ENCODE measurements around the gene PPP2R3A.

Gene PPP2R3A

DNA sequence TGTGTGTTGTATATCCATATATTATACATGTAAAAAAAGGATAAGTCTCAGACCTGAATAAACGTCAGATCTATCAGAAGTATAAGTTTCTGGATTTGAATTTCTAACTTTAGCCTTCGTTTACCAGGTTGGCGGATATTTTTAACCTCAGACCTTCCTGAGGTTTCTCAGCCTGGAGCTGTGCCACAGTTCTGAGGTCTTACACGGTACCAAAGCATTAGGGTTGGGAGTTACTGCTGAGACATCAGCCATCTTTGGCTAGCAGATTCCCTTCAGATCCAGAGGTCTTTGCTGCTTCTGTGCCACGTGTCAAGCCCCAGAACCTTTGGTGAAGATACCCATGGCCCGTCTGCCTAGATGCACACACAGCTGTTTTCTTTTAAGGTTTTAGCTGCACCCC, 84.7 kb downstream of the PPP2R3A start:
- no peak overlapping the region for H3K4me3 ChIP-seq (ENCODE audit: low read depth, low read length)
- POLR2A ChIA-PET, result no interaction called here
- no peak for DNase-seq (ENCODE audit: low read depth, low spot score)
- CTCF ChIA-PET, result interaction anchor here (0.8 to 17.3 kb wide), 7 partner anchors 9 to 155 kb away, joined by 3 to 531 read pairs (median 5); no protein-coding TSS in a partner anchor
- TF ChIP-seq, protein P1, sequence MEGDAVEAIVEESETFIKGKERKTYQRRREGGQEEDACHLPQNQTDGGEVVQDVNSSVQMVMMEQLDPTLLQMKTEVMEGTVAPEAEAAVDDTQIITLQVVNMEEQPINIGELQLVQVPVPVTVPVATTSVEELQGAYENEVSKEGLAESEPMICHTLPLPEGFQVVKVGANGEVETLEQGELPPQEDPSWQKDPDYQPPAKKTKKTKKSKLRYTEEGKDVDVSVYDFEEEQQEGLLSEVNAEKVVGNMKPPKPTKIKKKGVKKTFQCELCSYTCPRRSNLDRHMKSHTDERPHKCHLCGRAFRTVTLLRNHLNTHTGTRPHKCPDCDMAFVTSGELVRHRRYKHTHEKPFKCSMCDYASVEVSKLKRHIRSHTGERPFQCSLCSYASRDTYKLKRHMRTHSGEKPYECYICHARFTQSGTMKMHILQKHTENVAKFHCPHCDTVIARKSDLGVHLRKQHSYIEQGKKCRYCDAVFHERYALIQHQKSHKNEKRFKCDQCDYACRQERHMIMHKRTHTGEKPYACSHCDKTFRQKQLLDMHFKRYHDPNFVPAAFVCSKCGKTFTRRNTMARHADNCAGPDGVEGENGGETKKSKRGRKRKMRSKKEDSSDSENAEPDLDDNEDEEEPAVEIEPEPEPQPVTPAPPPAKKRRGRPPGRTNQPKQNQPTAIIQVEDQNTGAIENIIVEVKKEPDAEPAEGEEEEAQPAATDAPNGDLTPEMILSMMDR (IDR thresholded peaks at IDR 0.05; ENCODE audit: insufficient read depth, low read length, missing control alignments), result no peak

DNA sequence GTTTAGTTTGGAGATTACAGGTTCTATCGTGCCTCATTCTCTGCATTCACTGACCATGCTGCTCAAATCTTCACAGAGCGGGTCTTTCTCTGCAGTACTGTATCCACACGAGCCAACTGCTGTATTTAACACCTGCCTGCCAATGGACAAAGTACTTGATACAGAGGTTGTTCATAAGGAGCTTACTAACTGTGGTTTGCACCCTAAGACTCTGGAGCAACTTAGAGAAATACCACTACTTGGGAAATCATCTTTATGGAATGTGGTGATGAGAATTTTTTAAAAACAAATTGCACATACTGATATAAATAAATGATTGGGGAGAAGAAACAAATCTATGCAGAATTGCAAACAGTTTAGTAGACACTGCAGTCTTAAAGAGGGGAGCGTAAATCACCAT, 90.0 kb downstream of the PPP2R3A start:
- CTCF ChIA-PET, result interaction anchor here (0.5 to 4.4 kb wide), 4 partner anchors 9 to 137 kb away, joined by 3 to 31 read pairs (median 4); no protein-coding TSS in a partner anchor
- POLR2A ChIA-PET, result no interaction called here
- no peak for DNase-seq (ENCODE audit: low read depth, low spot score)
- TF ChIP-seq, protein P1 (IDR thresholded peaks at IDR 0.05; ENCODE audit: insufficient read depth, low read length, missing control alignments), result no peak
- no peak overlapping the region for H3K4me3 ChIP-seq (ENCODE audit: low read depth, low read length)

DNA sequence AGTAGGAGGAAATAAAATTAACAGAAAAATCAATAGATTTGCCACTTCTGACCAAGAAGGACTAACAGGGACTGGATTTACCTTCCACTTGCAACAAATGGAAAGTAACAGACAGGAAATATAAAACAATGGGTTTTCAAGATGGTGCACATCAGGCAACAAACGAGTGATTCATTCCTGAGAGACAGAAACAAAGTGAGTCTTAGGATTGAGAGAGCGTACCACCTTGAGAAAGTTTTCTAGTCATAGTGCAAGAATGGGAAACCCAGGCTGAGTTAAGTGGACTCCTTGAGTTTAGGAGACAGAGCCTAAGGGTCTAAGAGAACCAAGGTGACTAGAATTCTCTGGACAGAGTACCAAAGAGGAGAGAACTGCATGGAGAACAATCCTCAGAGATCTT, 101.7 kb downstream of the PPP2R3A start:
- no peak for DNase-seq (ENCODE audit: low read depth, low spot score)
- TF ChIP-seq, protein P1 (IDR thresholded peaks at IDR 0.05; ENCODE audit: insufficient read depth, low read length, missing control alignments), result no peak
- no peak overlapping the region for H3K4me3 ChIP-seq (ENCODE audit: low read depth, low read length)
- POLR2A ChIA-PET, result no interaction called here
- CTCF ChIA-PET, result interaction anchor here (1.4 kb wide), 1 partner anchor 947 kb away, joined by 3 read pairs; no protein-coding TSS in a partner anchor

DNA sequence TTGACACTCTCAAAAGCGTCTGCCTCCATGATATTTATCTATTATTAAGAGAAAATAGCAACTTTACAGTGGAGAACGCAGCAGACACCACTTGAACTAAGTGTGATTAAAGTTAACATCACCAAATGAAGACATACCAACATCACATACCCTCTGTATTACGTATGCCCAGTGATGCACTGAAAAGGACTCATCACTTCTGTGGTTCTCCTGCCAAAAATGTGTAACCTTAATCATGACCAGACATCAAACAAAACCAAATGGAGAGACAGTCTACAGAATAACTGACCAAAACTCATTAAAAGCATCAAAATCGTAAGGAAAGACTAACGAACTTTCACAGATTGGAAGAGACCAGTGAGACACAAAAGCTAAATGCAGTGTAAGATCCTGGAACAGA, 103.2 kb downstream of the PPP2R3A start:
- H3K4me3 ChIP-seq (ENCODE audit: low read depth, low read length), result no peak overlapping the region
- ChIA-PET CTCF (interaction anchor here (0.7 to 2.1 kb wide), 3 partner anchors 9 to 150 kb away, joined by 3 to 9 read pairs (median 3); no protein-coding TSS in a partner anchor), POLR2A (no interaction called here)
- DNase-seq (ENCODE audit: low read depth, low spot score), result peak; percentile 45
- TF ChIP-seq, protein P1 (IDR thresholded peaks at IDR 0.05; ENCODE audit: insufficient read depth, low read length, missing control alignments), result no peak

DNA sequence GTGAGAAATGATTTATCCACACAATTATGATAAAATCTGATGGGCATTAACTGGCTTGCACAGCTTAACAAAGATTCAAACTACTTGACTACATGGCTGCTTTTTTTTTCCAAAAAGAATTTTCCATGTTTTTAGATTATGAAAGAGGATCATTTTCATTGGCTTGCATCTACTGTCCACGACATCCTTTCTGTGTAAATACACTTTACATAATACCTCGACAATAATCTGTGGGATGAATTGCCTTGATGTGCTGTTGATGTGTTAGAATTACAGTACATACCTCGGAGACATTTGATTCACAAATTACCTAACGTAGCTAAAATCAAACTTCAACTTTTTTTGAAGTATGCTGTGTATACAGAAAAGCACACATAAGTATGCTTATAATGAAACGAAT, 104.4 kb downstream of the PPP2R3A start:
- no peak for DNase-seq (ENCODE audit: low read depth, low spot score)
- CTCF ChIA-PET, result interaction anchor here (1.1 to 3.6 kb wide), 8 partner anchors 27 to 968 kb away, joined by 3 to 32 read pairs (median 6); partner anchors contain the start of genes PCCB and STAG1
- H3K4me3 ChIP-seq (ENCODE audit: low read depth, low read length), result no peak overlapping the region
- TF ChIP-seq, protein P1 (IDR thresholded peaks at IDR 0.05; ENCODE audit: insufficient read depth, low read length, missing control alignments), result no peak
- POLR2A ChIA-PET, result interaction anchor here (1.3 to 1.6 kb wide), 2 partner anchors 125 to 682 kb away, joined by 3 to 7 read pairs; partner anchors contain the start of gene STAG1

DNA sequence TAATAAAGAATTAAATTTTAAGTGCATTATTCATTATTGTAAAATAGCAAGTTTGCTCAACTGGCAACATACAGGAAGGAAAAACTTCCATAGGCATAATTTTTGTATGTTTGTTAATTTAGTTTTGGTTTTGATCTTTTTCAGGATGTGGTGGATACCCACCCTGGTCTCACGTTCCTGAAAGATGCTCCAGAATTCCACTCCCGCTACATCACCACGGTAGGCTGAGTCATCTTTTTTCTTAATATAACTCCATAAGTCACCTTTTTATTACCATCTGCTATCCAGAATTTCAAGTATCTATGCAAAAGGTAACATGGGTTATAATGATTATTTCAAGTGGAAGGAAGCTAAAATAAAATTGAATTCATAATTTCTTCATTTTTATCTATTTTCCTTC, 104.8 kb downstream of the PPP2R3A start:
- CTCF ChIA-PET, result interaction anchor here (0.7 to 3.6 kb wide), 16 partner anchors 18 to 1901 kb away, joined by 3 to 32 read pairs (median 3); partner anchors contain the start of genes PCCB and STAG1
- DNase-seq (ENCODE audit: low read depth, low spot score), result peak; percentile 50
- POLR2A ChIA-PET, result interaction anchor here (0.6 to 1.6 kb wide), 3 partner anchors 125 to 716 kb away, joined by 3 to 7 read pairs (median 4); partner anchors contain the start of gene STAG1
- TF ChIP-seq, protein P1 (IDR thresholded peaks at IDR 0.05; ENCODE audit: insufficient read depth, low read length, missing control alignments), result no peak
- H3K4me3 ChIP-seq (ENCODE audit: low read depth, low read length), result no peak overlapping the region
